Glutamatergic neuron (in vitro differentiated cells): ENCODE data around the gene TOP1. TPM values are rescaled to one million over a fixed set of nuclear protein-coding genes. Genes with fewer than 3 reads are reported as not detected.
"Not testable (repeated sequence)": the region's sequence is repeated elsewhere in the genome, so short reads cannot be mapped to it uniquely, and the experiment has no call there.

Source experiments
- DNase-seq: peaks from one replicate; pipeline ENCODE4 v3.0.0; 2022
- H3K27ac Mint-ChIP-seq: one replicate; pipeline ENCODE4 v1.8.0; 2020; ENCODE audit warnings: mild to moderate bottlenecking, mixed read lengths, inconsistent platforms; ENCODE audit not compliant: unreplicated experiment
- H3K27me3 Mint-ChIP-seq: one replicate; pipeline ENCODE4 v1.8.0; 2020; ENCODE audit warnings: mild to moderate bottlenecking, moderate library complexity, mixed read lengths, inconsistent platforms; ENCODE audit not compliant: unreplicated experiment
- H3K36me3 Mint-ChIP-seq: one replicate; pipeline ENCODE4 v1.8.0; 2020; ENCODE audit warnings: mild to moderate bottlenecking, mixed read lengths, inconsistent platforms; ENCODE audit not compliant: unreplicated experiment
- H3K4me1 Mint-ChIP-seq: one replicate; pipeline ENCODE4 v1.8.0; 2020; ENCODE audit warnings: mild to moderate bottlenecking, low read depth, mixed read lengths, inconsistent platforms; ENCODE audit not compliant: unreplicated experiment
- H3K4me3 Mint-ChIP-seq: one replicate; pipeline ENCODE4 v1.8.0; 2020; ENCODE audit warnings: mild to moderate bottlenecking, mixed read lengths, inconsistent platforms; ENCODE audit not compliant: unreplicated experiment
- H3K9me3 Mint-ChIP-seq: one replicate; pipeline ENCODE4 v1.8.0; 2020; ENCODE audit warnings: mild to moderate bottlenecking, moderate library complexity, mixed read lengths, inconsistent platforms; ENCODE audit not compliant: unreplicated experiment
- CTCF ChIP-seq: fragments of 200-600 bp; sonication (generic); IDR thresholded peaks from one replicate; pipeline ENCODE4 v1.5.0; 2021; ENCODE audit not compliant: partially characterized antibody, unreplicated experiment
- total RNA-seq: library from RNA; stranded (reverse); fragmentation: NEBNext Ultra II Directional; extraction: Animal tissue kit (Norgen Biotek cat#: 25700); gene quantifications from one replicate; pipeline ENCODE4 v1.2.1, GENCODE V29; 2021; ENCODE audit not compliant: unreplicated experiment

The TOP1 gene
- total RNA-seq, 1 donor from 2014 or later = 68.7 TPM

GRCh38 chr20:41125530-41126457, 97.2 kb downstream of the TOP1 start:
- no peak for TF ChIP-seq CTCF
- Mint-ChIP-seq H3K27ac (no peak overlapping the region), H3K27me3 (no peaks in the 10 kb centered on the region), H3K9me3 (peaks cover 3% of the 10 kb centered on the region), H3K4me1 (no peaks in the 10 kb centered on the region), H3K36me3 (peaks cover 11% of the 10 kb centered on the region), H3K4me3 (no peak overlapping the region)
- no peak for DNase-seq

DNA sequence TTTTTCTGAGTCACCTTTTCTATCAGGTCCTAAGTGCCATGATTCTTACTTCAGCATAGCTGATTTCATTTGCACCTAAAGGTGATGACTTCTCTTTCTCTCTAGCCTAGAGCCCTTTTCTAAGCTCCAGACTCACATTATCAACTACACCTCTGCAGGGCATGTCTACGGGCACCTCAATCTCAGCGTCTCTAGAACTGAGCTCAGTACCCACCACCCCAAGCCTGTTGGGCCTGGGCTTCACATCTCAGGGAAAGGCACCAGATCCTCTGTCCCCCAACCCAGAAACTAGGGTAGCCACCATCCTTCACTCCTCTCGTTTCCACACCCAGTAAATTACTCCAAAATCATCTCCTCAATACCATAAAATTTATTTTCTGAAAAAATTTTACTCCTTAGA, 98.1 kb downstream of the TOP1 start:
- peaks cover 3% of the 10 kb centered on the region for H3K9me3 Mint-ChIP-seq
- no peak for TF ChIP-seq CTCF
- no peak for DNase-seq
- peaks cover 11% of the 10 kb centered on the region for H3K36me3 Mint-ChIP-seq
- no peak overlapping the region for H3K4me3 Mint-ChIP-seq
- H3K4me1 Mint-ChIP-seq = no peaks in the 10 kb centered on the region
- H3K27me3 Mint-ChIP-seq = no peaks in the 10 kb centered on the region
- peak overlapping the region; percentile 9 for H3K27ac Mint-ChIP-seq

DNA sequence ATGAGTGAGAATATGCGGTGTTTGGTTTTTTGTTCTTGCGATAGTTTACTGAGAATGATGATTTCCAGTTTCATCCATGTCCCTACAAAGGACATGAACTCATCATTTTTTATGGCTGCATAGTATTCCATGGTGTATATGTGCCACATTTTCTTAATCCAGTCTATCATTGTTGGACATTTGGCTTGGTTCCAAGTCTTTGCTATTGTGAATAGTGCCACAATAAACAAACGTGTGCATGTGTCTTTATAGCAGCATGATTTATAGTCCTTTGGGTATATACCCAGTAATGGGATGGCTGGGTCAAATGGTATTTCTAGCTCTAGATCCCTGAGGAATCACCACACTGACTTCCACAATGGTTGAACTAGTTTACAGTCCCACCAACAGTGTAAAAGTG, 99.7 kb downstream of the TOP1 start:
- H3K9me3 Mint-ChIP-seq, DNase-seq: not testable (repeated sequence)
- H3K36me3 Mint-ChIP-seq = peaks cover 11% of the 10 kb centered on the region

GRCh38 chr20:41131594-41132387, 103.2 kb downstream of the TOP1 start:
- TF ChIP-seq CTCF = no peak
- no peak overlapping the region for H3K27ac Mint-ChIP-seq
- DNase-seq = no peak
- peaks cover 10% of the 10 kb centered on the region for H3K9me3 Mint-ChIP-seq
- H3K4me1 Mint-ChIP-seq = peaks cover 15% of the 10 kb centered on the region
- H3K4me3 Mint-ChIP-seq = no peak overlapping the region
- H3K36me3 Mint-ChIP-seq = peaks cover 4% of the 10 kb centered on the region
- peaks cover 9% of the 10 kb centered on the region for H3K27me3 Mint-ChIP-seq

More for the DNA sequence above, 99.7 kb downstream of the TOP1 start:
- H3K27ac Mint-ChIP-seq, H3K4me3 Mint-ChIP-seq, H3K4me1 Mint-ChIP-seq, H3K27me3 Mint-ChIP-seq: not testable (repeated sequence)

- DNase-seq, H3K27me3 Mint-ChIP-seq, H3K9me3 Mint-ChIP-seq, H3K4me3 Mint-ChIP-seq, H3K36me3 Mint-ChIP-seq, H3K27ac Mint-ChIP-seq: not testable (repeated sequence)
- H3K4me1 Mint-ChIP-seq = peaks cover 15% of the 10 kb centered on the region
Observed at GRCh38 chr20:41132388-41132775, 103.8 kb downstream of the TOP1 start.
